Bronchial epithelial cell (primary cell): ENCODE data around the gene RAB40C. TPM values are rescaled to one million over a fixed set of nuclear protein-coding genes. Genes with fewer than 3 reads are reported as not detected.
"Not testable (repeated sequence)": the region's sequence is repeated elsewhere in the genome, so short reads cannot be mapped to it uniquely, and the experiment has no call there.

Experiments used
- DNase-seq: peaks from one replicate; pipeline ENCODE4 v3.0.0-alpha.2; 2010; ENCODE audit warnings: low read depth
- FAIRE-seq: peaks from 2 replicates; lab custom pipeline; 2011; peaks lifted over from hg19 to GRCh38; lab: Jason Lieb, UNC
- H3K27me3 ChIP-seq: 2 replicates; pipeline ENCODE4 v1.5.1; 2011; ENCODE audit warnings: low read length; ENCODE audit not compliant: control insufficient read depth, insufficient read depth
- H3K36me3 ChIP-seq: 2 replicates; pipeline ENCODE4 v1.5.1; 2011; ENCODE audit warnings: low read length; ENCODE audit not compliant: control insufficient read depth, insufficient read depth
- H3K4me3 ChIP-seq: 2 replicates; pipeline ENCODE4 v1.5.1; 2011; ENCODE audit warnings: mild to moderate bottlenecking, low read depth, low read length, control low read depth
- CTCF ChIP-seq: IDR thresholded peaks from 2 replicates; pipeline ENCODE4 v1.5.1; 2011; ENCODE audit warnings: mild to moderate bottlenecking, moderate library complexity, low read length, control low read depth, inconsistent platforms; ENCODE audit not compliant: insufficient read depth, severe bottlenecking
- total RNA-seq: library from RNA; depleted of rRNA; stranded (reverse); fragments of >200 nt; gene quantifications from 2 replicates; pipeline ENCODE4 v1.2.1, GENCODE V29; 2014

The RAB40C gene
- total RNA-seq, 1 donor from 2014 or later, result 10.8 TPM

GRCh38 chr16:593807-594206, 3.9 kb downstream of the RAB40C start:
- H3K4me3 ChIP-seq, result no peak overlapping the region
- peaks cover 7% of the 10 kb centered on the region for H3K36me3 ChIP-seq
- DNase-seq (no peak), FAIRE-seq (no peak)
- H3K27me3 ChIP-seq, result no peaks in the 10 kb centered on the region
- no peak for TF ChIP-seq CTCF

GRCh38 chr16:595094-595528, 5.2 kb downstream of the RAB40C start:
- no peak for TF ChIP-seq CTCF
- no peak for FAIRE-seq
- DNase-seq, result no peak
- Histone ChIP-seq H3K27me3 (no peaks in the 10 kb centered on the region), H3K4me3 (no peak overlapping the region), H3K36me3 (peaks cover 14% of the 10 kb centered on the region)

GRCh38 chr16:595942-596735, 6.3 kb downstream of the RAB40C start:
- DNase-seq (peak; percentile 58), FAIRE-seq (peak; percentile 43)
- TF ChIP-seq CTCF, result no peak
- Histone ChIP-seq H3K4me3 (no peak overlapping the region), H3K36me3 (peaks cover 14% of the 10 kb centered on the region), H3K27me3 (no peaks in the 10 kb centered on the region)

GRCh38 chr16:596736-597060, 6.8 kb downstream of the RAB40C start:
- no peak for DNase-seq
- no peak for TF ChIP-seq CTCF

GRCh38 chr16:597655-598054, 7.8 kb downstream of the RAB40C start:
- not testable (repeated sequence) for FAIRE-seq, DNase-seq, H3K4me3 ChIP-seq, H3K27me3 ChIP-seq
- peaks cover 14% of the 10 kb centered on the region for H3K36me3 ChIP-seq

More at GRCh38 chr16:596736-597060, 6.8 kb downstream of the RAB40C start:
- Histone ChIP-seq H3K4me3 (no peak overlapping the region), H3K27me3 (no peaks in the 10 kb centered on the region), H3K36me3 (peaks cover 14% of the 10 kb centered on the region)
- FAIRE-seq, result peak; percentile 47

GRCh38 chr16:598823-599739, 9.2 kb downstream of the RAB40C start:
- no peak for FAIRE-seq
- no peak for TF ChIP-seq CTCF
- Histone ChIP-seq H3K36me3 (peaks cover 12% of the 10 kb centered on the region), H3K4me3 (no peak overlapping the region), H3K27me3 (no peaks in the 10 kb centered on the region)
- no peak for DNase-seq
